HEK293T (cell line): Measurements from ENCODE around the gene PLA2R1.

ENCODE experiments used
- ARNT ChIP-seq: fragments of 450-650 bp; IDR thresholded peaks from 2 replicates; pipeline ENCODE4 v1.6.1; 2017; ENCODE audit warnings: mild to moderate bottlenecking
- BHLHE40 ChIP-seq: fragments of 450-650 bp; IDR thresholded peaks from 2 replicates; pipeline ENCODE4 v1.6.1; 2016; ENCODE audit warnings: mild to moderate bottlenecking, moderate library complexity, borderline replicate concordance
- CTBP1 ChIP-seq: fragments of 450-650 bp; IDR thresholded peaks from 2 replicates; pipeline ENCODE4 v1.6.1; 2016; ENCODE audit warnings: borderline replicate concordance
- ELF4 ChIP-seq: fragments of 450-650 bp; IDR thresholded peaks from 2 replicates; pipeline ENCODE4 v1.6.1; 2017; ENCODE audit warnings: antibody characterized with exemption
- FOXA1 ChIP-seq: fragments of 450-650 bp; IDR thresholded peaks from 2 replicates; pipeline ENCODE4 v1.6.1; 2016; ENCODE audit warnings: mild to moderate bottlenecking
- FOXK2 ChIP-seq: fragments of 450-650 bp; IDR thresholded peaks from 2 replicates; pipeline ENCODE4 v1.6.1; 2016; ENCODE audit warnings: mild to moderate bottlenecking
- FOXM1 ChIP-seq: fragments of 450-650 bp; IDR thresholded peaks from 2 replicates; pipeline ENCODE4 v1.6.1; 2017; ENCODE audit warnings: mild to moderate bottlenecking, borderline replicate concordance
- SP1 ChIP-seq: fragments of 450-650 bp; IDR thresholded peaks from 2 replicates; pipeline ENCODE4 v1.6.1; 2017
- SUZ12 ChIP-seq: fragments of 450-650 bp; IDR thresholded peaks from 2 replicates; pipeline ENCODE4 v1.6.1; 2016; ENCODE audit warnings: mild to moderate bottlenecking
- TARDBP ChIP-seq: fragments of 450-650 bp; IDR thresholded peaks from 2 replicates; pipeline ENCODE4 v1.6.1; 2016
- ZNF384 ChIP-seq: fragments of 450-650 bp; IDR thresholded peaks from 2 replicates; pipeline ENCODE4 v1.6.1; 2016
- TF ChIP-seq, protein P1 (sequence below): fragments of 450-650 bp; IDR thresholded peaks from 2 replicates; pipeline ENCODE4 v1.6.1; 2016

DNA sequence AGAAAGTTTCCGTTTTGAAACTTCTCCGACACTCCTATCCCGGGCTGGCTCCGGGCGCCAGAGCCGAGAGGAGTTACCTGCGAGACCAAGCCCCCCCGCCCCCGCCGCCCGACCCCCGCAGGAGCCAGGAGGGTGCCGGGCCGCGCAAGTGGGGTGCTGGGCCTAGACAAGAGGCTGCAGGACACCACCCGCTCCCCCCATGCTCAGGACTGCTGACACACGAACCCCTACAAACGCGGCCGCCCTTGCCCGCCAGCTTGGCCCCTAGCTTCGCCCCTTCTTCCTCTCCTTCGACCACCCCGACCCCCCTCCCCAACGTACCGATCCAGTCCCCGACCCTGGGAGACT lies 497 bp downstream of the PLA2R1 start:
- TF ChIP-seq ARNT: no peak
- no peak for TF ChIP-seq FOXA1
- no peak for TF ChIP-seq FOXK2
- TF ChIP-seq, protein P1, sequence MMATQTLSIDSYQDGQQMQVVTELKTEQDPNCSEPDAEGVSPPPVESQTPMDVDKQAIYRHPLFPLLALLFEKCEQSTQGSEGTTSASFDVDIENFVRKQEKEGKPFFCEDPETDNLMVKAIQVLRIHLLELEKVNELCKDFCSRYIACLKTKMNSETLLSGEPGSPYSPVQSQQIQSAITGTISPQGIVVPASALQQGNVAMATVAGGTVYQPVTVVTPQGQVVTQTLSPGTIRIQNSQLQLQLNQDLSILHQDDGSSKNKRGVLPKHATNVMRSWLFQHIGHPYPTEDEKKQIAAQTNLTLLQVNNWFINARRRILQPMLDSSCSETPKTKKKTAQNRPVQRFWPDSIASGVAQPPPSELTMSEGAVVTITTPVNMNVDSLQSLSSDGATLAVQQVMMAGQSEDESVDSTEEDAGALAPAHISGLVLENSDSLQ: no peak
- TF ChIP-seq BHLHE40: no peak
- no peak for TF ChIP-seq FOXM1
- no peak for TF ChIP-seq SP1
- TF ChIP-seq ELF4: no peak
- no peak for TF ChIP-seq ZNF384
- no peak for TF ChIP-seq TARDBP
- TF ChIP-seq SUZ12: no peak
- no peak for TF ChIP-seq CTBP1
